IMR-90 (cell line): Measurements from ENCODE around the gene ADAMTS17. TPM values are rescaled to one million over a fixed set of nuclear protein-coding genes. Genes with fewer than 3 reads are reported as not detected.

ENCODE experiments used
- ATAC-seq: fragments of 200-7000 bp; cut with Tn5 transposase; 2 replicates; pipeline ENCODE4 v1.9.1; 2020; ENCODE audit warnings: low read depth, mild to moderate bottlenecking, moderate library complexity
- BruUV-seq: library from RNA; stranded (reverse); fragments of 400-500 nt; replicated peaks from 2 replicates; lab custom pipeline; 2021; lab: Mats Ljungman, UMichigan
- CTCF ChIA-PET: fragments of 300-600 bp; formaldehyde crosslinking; extraction: SDS; loops from one replicate; lab custom pipeline; 2021; ENCODE audit warnings: antibody characterized with exemption; lab: Yijun Ruan, JAX
- POLR2A ChIA-PET: fragments of 300-600 bp; sonication (Branson Sonifier 250); formaldehyde crosslinking; loops from one replicate; lab custom pipeline; 2022; ENCODE audit warnings: antibody characterized with exemption; ENCODE audit not compliant: unreplicated experiment; lab: Charles Lee
- DNase-seq: peaks from one replicate; pipeline ENCODE4 v3.0.0; 2013
- H2AFZ ChIP-seq: replicated peaks from 2 replicates; pipeline ENCODE3; 2013; ENCODE audit warnings: low read length, mild to moderate bottlenecking; ENCODE audit not compliant: poor library complexity
- H2AK5ac ChIP-seq: 2 replicates; pipeline ENCODE4 v1.6.1; 2013; ENCODE audit warnings: low read depth, low read length, inconsistent platforms
- H2AK9ac ChIP-seq: replicated peaks from 2 replicates; pipeline ENCODE3; 2013; ENCODE audit warnings: mild to moderate bottlenecking, low read depth, low read length, moderate library complexity; ENCODE audit not compliant: poor library complexity
- H2BK120ac ChIP-seq: 2 replicates; pipeline ENCODE4 v1.6.1; 2013; ENCODE audit warnings: low read depth, low read length, inconsistent platforms
- H2BK15ac ChIP-seq: 3 replicates; pipeline ENCODE4 v1.6.1; 2013; ENCODE audit warnings: low read depth, low read length, inconsistent platforms
- H2BK20ac ChIP-seq: 2 replicates; pipeline ENCODE4 v1.6.1; 2013; ENCODE audit warnings: low read depth, mild to moderate bottlenecking, inconsistent platforms, low read length, moderate library complexity
- H2BK5ac ChIP-seq: 2 replicates; pipeline ENCODE4 v1.6.1; 2013; ENCODE audit warnings: mild to moderate bottlenecking, low read depth, low read length, inconsistent platforms; ENCODE audit not compliant: poor library complexity, severe bottlenecking
- H3K14ac ChIP-seq: replicated peaks from 2 replicates; pipeline ENCODE4 v1.6.1; 2013; ENCODE audit warnings: low read depth, low read length, inconsistent platforms
- H3K18ac ChIP-seq: 2 replicates; pipeline ENCODE4 v1.6.1; 2013; ENCODE audit warnings: low read depth, low read length, control low read depth
- H3K23ac ChIP-seq: 2 replicates; pipeline ENCODE4 v1.6.1; 2013; ENCODE audit warnings: low read depth, low read length, inconsistent platforms
- H3K27ac ChIP-seq: 2 replicates; pipeline ENCODE4 v1.5.1; 2013; ENCODE audit warnings: mild to moderate bottlenecking, control low read depth, low read length; ENCODE audit not compliant: insufficient read depth
- H3K27me3 ChIP-seq: 2 replicates; pipeline ENCODE4 v1.6.1; 2013; ENCODE audit warnings: low read length; ENCODE audit not compliant: control insufficient read depth, insufficient read depth
- H3K36me3 ChIP-seq: 2 replicates; pipeline ENCODE4 v1.6.1; 2013; ENCODE audit warnings: low read length, mixed read lengths; ENCODE audit not compliant: control insufficient read depth, insufficient read depth
- H3K4ac ChIP-seq: 2 replicates; pipeline ENCODE4 v1.6.1; 2013; ENCODE audit warnings: low read depth, low read length, inconsistent platforms
- H3K4me1 ChIP-seq: 2 replicates; pipeline ENCODE4 v1.6.1; 2013; ENCODE audit warnings: low read length, mixed read lengths; ENCODE audit not compliant: control insufficient read depth, insufficient read depth
- H3K4me2 ChIP-seq: 2 replicates; pipeline ENCODE4 v1.6.1; 2013; ENCODE audit warnings: low read depth, mild to moderate bottlenecking, control low read depth, low read length, moderate library complexity
- H3K4me3 ChIP-seq: 2 replicates; pipeline ENCODE4 v1.5.1; 2013; ENCODE audit warnings: low read depth, mild to moderate bottlenecking, control low read depth, low read length, moderate library complexity; ENCODE audit not compliant: insufficient read depth
- H3K56ac ChIP-seq: 2 replicates; pipeline ENCODE4 v1.6.1; 2013; ENCODE audit warnings: low read length, inconsistent platforms; ENCODE audit not compliant: insufficient read depth; ENCODE audit errors: extremely low read depth
- H3K79me1 ChIP-seq, 2 experiments: 2 replicates each; pipeline ENCODE4 v1.6.1; 2013; ENCODE audit warnings: low read length in 2 of 2, inconsistent platforms in 1 of 2, low read depth in 1 of 2
- H3K9ac ChIP-seq: 2 replicates; pipeline ENCODE4 v1.6.1; 2013; ENCODE audit warnings: low read depth, low read length, control low read depth
- H3K9me1 ChIP-seq: 2 replicates; pipeline ENCODE4 v1.6.1; 2013; ENCODE audit warnings: low read length, inconsistent platforms; ENCODE audit not compliant: insufficient read depth
- H3K9me3 ChIP-seq: 2 replicates; pipeline ENCODE4 v1.6.1; 2013; ENCODE audit warnings: low read length; ENCODE audit not compliant: control insufficient read depth, insufficient read depth
- H4K20me1 ChIP-seq: 2 replicates; pipeline ENCODE4 v1.6.1; 2013; ENCODE audit warnings: low read length, inconsistent platforms; ENCODE audit not compliant: insufficient read depth
- H4K5ac ChIP-seq: 2 replicates; pipeline ENCODE4 v1.6.1; 2013; ENCODE audit warnings: mild to moderate bottlenecking, low read depth, low read length, control low read depth
- H4K8ac ChIP-seq, 2 experiments: 2 replicates each; pipeline ENCODE4 v1.6.1; 2013; ENCODE audit warnings: low read depth in 2 of 2, low read length in 2 of 2, control low read depth in 1 of 2, inconsistent platforms in 1 of 2
- H4K91ac ChIP-seq: 2 replicates; pipeline ENCODE4 v1.6.1; 2013; ENCODE audit warnings: low read depth, low read length, inconsistent platforms; ENCODE audit not compliant: insufficient read depth
- BHLHE40 ChIP-seq: fragments of 150-350 bp; IDR thresholded peaks from 2 replicates; pipeline ENCODE4 v1.6.1; 2016; ENCODE audit warnings: mild to moderate bottlenecking, low read depth, low read length
- CEBPB ChIP-seq: IDR thresholded peaks from 2 replicates; pipeline ENCODE4 v1.6.1; 2012; ENCODE audit warnings: low read depth, low read length, improper control_type of control experiment
- CHD1 ChIP-seq: IDR thresholded peaks from 2 replicates; pipeline ENCODE4 v1.6.1; 2012; ENCODE audit warnings: low read depth, low read length, improper control_type of control experiment
- FOS ChIP-seq: fragments of 150-350 bp; IDR thresholded peaks from 2 replicates; pipeline ENCODE4 v1.6.1; 2016; ENCODE audit warnings: low read depth, low read length
- MAFK ChIP-seq: IDR thresholded peaks from 2 replicates; pipeline ENCODE4 v1.6.1; 2012; ENCODE audit warnings: low read depth, low read length, improper control_type of control experiment
- MAZ ChIP-seq: IDR thresholded peaks from 2 replicates; pipeline ENCODE4 v1.6.1; 2012; ENCODE audit warnings: low read depth, mild to moderate bottlenecking, low read length, improper control_type of control experiment, moderate library complexity, borderline replicate concordance
- MXI1 ChIP-seq: IDR thresholded peaks from 2 replicates; pipeline ENCODE4 v1.6.1; 2012; ENCODE audit warnings: low read depth, mild to moderate bottlenecking, low read length, moderate library complexity, borderline replicate concordance
- NFE2L2 ChIP-seq: fragments of 150-350 bp; IDR thresholded peaks from 2 replicates; pipeline ENCODE4 v1.6.1; 2016; ENCODE audit warnings: low read depth, mild to moderate bottlenecking, low read length
- POLR2A ChIP-seq: IDR thresholded peaks from 2 replicates; pipeline ENCODE4 v1.6.1; 2012; ENCODE audit warnings: mild to moderate bottlenecking, low read depth, low read length
- RAD21 ChIP-seq: IDR thresholded peaks from 2 replicates; pipeline ENCODE4 v1.6.1; 2012; ENCODE audit warnings: low read length, improper control_type of control experiment
- RCOR1 ChIP-seq: IDR thresholded peaks from 2 replicates; pipeline ENCODE4 v1.6.1; 2012; ENCODE audit warnings: mild to moderate bottlenecking, low read length, improper control_type of control experiment; ENCODE audit not compliant: insufficient replicate concordance
- RFX5 ChIP-seq: IDR thresholded peaks from 2 replicates; pipeline ENCODE4 v1.8.0; 2012; ENCODE audit warnings: low read depth, mild to moderate bottlenecking, low read length, moderate library complexity
- SMC3 ChIP-seq: fragments of 150-350 bp; IDR thresholded peaks from 2 replicates; pipeline ENCODE4 v1.6.1; 2016; ENCODE audit warnings: low read depth, mild to moderate bottlenecking, antibody characterized with exemption, low read length, moderate library complexity
- WGBS, 2 experiments: methylation state at CpG; one replicate each; pipeline versions ENCODE4 v1.1.5 to v1.1.7; 2013; ENCODE audit warnings: missing lambda C conversion rate in 2 of 2; ENCODE audit not compliant: insufficient read length in 1 of 2; ENCODE audit errors: extremely low coverage in 2 of 2; 5-methylcytosine and 5-hydroxymethylcytosine counted together
- dilution Hi-C: fragments of 300-500 bp; cut with HindIII; formaldehyde crosslinking; loops from one replicate; pipeline ENCODE4 v1.14.3; 2018; ENCODE audit warnings: low sequenced_read_pairs; ENCODE audit not compliant: unreplicated experiment
- in situ Hi-C: fragments of 300-500 bp; cut with MboI; formaldehyde crosslinking; loops from 3 replicates; pipeline ENCODE4 v1.14.3; 2019; ENCODE audit warnings: low sequenced_read_pairs, inconsistent platforms, mixed read lengths
- intact Hi-C: fragments of 100-400 bp; cut with micrococcal nuclease; formaldehyde crosslinking; loops from 2 replicates; pipeline ENCODE4 v1.10.0; 2022
- polyA plus RNA-seq, 3 experiments: library from polyadenylated mRNA; depleted of rRNA; stranded (reverse); fragments of >200 nt; gene quantifications; 2 replicates each; pipeline ENCODE4 v1.2.3, GENCODE V29; 2012; ENCODE audit warnings: low replicate concordance in 1 of 3
- total RNA-seq: library from RNA; depleted of rRNA; stranded (reverse); fragments of >200 nt; gene quantifications from 2 replicates; pipeline ENCODE4 v1.2.3, GENCODE V29; 2012
- TF ChIP-seq, protein P1 (sequence below): fragments of 150-350 bp; IDR thresholded peaks from 2 replicates; pipeline ENCODE4 v1.6.1; 2017; ENCODE audit warnings: mild to moderate bottlenecking, antibody characterized with exemption, low read length, low read depth
- TF ChIP-seq, protein P2 (sequence below): conservative IDR thresholded peaks from 2 replicates; pipeline ENCODE4 v1.5.1; 2012; ENCODE audit warnings: mild to moderate bottlenecking, low read depth, low read length, improper control_type of control experiment
- TF ChIP-seq, protein P3 (sequence below): fragments of 150-350 bp; IDR thresholded peaks from 2 replicates; pipeline ENCODE4 v1.6.1; 2016; ENCODE audit warnings: low read depth, mild to moderate bottlenecking, low read length, moderate library complexity, borderline replicate concordance

ADAMTS17 gene
- total and polyA plus RNA-seq, 2 of the 4 experiments (the other 2 are of a cell fraction): 0.03 TPM; not detected in 1

DNA sequence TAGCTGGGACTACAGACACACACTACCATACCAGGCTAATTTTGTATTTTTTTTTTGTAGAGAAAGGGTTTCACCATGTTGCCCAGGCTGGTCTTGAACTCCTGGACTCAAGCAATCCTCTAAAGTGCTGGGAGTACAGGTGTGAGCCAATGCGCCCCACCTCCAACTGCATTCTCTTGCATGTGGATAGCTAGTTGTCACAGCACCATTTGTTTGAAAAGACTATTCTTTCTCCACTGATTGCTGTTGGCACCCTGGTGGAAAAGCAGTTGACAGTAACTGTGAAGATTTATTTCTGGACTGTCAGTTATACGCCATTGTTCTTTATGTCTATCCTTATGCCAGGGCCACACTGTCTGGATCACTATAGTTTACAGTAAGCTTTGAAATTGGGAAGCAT lies 303.9 kb downstream of the ADAMTS17 start:
- dilution Hi-C loops (no loop called here), intact Hi-C loops (no loop called here), in situ Hi-C loops (no loop called here)
- no peak overlapping the region for H4K5ac ChIP-seq
- ChIA-PET CTCF (no interaction called here), POLR2A (no interaction called here)
- H3K56ac ChIP-seq: no peak overlapping the region
- no peak overlapping the region for H3K4me2 ChIP-seq
- H2BK120ac ChIP-seq: no peak overlapping the region
- no peaks in the 10 kb centered on the region for H3K4me1 ChIP-seq
- no peaks in the 10 kb centered on the region for H3K9me3 ChIP-seq
- TF ChIP-seq BHLHE40 (no peak), RFX5 (no peak), RCOR1 (no peak), RAD21 (no peak), FOS (no peak), NFE2L2 (no peak), MAFK (no peak), MXI1 (no peak), MAZ (no peak), SMC3 (no peak), CEBPB (no peak), CHD1 (no peak), POLR2A (no peak)
- TF ChIP-seq, protein P1, sequence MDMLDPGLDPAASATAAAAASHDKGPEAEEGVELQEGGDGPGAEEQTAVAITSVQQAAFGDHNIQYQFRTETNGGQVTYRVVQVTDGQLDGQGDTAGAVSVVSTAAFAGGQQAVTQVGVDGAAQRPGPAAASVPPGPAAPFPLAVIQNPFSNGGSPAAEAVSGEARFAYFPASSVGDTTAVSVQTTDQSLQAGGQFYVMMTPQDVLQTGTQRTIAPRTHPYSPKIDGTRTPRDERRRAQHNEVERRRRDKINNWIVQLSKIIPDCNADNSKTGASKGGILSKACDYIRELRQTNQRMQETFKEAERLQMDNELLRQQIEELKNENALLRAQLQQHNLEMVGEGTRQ: no peak
- TF ChIP-seq, protein P2, sequence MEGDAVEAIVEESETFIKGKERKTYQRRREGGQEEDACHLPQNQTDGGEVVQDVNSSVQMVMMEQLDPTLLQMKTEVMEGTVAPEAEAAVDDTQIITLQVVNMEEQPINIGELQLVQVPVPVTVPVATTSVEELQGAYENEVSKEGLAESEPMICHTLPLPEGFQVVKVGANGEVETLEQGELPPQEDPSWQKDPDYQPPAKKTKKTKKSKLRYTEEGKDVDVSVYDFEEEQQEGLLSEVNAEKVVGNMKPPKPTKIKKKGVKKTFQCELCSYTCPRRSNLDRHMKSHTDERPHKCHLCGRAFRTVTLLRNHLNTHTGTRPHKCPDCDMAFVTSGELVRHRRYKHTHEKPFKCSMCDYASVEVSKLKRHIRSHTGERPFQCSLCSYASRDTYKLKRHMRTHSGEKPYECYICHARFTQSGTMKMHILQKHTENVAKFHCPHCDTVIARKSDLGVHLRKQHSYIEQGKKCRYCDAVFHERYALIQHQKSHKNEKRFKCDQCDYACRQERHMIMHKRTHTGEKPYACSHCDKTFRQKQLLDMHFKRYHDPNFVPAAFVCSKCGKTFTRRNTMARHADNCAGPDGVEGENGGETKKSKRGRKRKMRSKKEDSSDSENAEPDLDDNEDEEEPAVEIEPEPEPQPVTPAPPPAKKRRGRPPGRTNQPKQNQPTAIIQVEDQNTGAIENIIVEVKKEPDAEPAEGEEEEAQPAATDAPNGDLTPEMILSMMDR: no peak
- TF ChIP-seq, protein P3, sequence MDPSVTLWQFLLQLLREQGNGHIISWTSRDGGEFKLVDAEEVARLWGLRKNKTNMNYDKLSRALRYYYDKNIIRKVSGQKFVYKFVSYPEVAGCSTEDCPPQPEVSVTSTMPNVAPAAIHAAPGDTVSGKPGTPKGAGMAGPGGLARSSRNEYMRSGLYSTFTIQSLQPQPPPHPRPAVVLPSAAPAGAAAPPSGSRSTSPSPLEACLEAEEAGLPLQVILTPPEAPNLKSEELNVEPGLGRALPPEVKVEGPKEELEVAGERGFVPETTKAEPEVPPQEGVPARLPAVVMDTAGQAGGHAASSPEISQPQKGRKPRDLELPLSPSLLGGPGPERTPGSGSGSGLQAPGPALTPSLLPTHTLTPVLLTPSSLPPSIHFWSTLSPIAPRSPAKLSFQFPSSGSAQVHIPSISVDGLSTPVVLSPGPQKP: no peak
- H3K9ac ChIP-seq: no peak overlapping the region
- no peak overlapping the region for H3K14ac ChIP-seq
- H2BK20ac ChIP-seq: no peak overlapping the region
- H3K27ac ChIP-seq: no peak overlapping the region
- H2AK9ac ChIP-seq: no peak overlapping the region
- H2AK5ac ChIP-seq: no peak overlapping the region
- no peak overlapping the region for H3K4ac ChIP-seq
- no peak overlapping the region for H3K18ac ChIP-seq
- H3K9me1 ChIP-seq: no peaks in the 10 kb centered on the region
- H4K8ac ChIP-seq: no peak overlapping the region
- DNase-seq (no peak), ATAC-seq (no peak)
- BruUV-seq: no TSS peak
- H3K27me3 ChIP-seq: no peaks in the 10 kb centered on the region
- H3K36me3 ChIP-seq: no peaks in the 10 kb centered on the region
- H3K79me1 ChIP-seq: no peaks in the 10 kb centered on the region
- no CpG with 5 or more reads among the region's 2 CpGs for WGBS, 2 experiments
- no peak overlapping the region for H3K23ac ChIP-seq
- H3K4me3 ChIP-seq: no peak overlapping the region
- no peak overlapping the region for H2BK5ac ChIP-seq
- H4K20me1 ChIP-seq: no peaks in the 10 kb centered on the region
- H2BK15ac ChIP-seq: no peak overlapping the region
- H2AFZ ChIP-seq: no peak overlapping the region
- no peak overlapping the region for H4K91ac ChIP-seq
